Measurements from ENCODE around the gene BRIP1.

DNA sequence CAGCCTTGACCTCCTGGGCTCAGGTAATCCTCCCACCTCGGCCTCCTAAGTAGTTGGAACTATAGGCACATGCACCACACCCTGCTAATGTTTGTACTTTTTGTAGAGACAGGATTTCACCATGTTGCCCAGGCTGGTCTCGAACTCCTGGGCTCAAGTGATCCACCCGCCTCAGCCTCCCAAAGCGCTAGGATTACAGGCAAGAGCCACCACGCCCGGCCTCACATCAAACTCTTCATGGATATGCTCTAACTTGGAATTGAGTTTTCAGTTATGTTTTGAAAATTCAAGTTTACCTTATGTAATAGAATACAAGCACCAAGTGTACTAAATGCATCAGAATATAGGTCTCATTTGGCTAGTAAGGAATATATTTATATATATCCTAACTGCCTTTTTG, 119.6 kb downstream of the BRIP1 start:
- TF ChIP-seq, protein P1, sequence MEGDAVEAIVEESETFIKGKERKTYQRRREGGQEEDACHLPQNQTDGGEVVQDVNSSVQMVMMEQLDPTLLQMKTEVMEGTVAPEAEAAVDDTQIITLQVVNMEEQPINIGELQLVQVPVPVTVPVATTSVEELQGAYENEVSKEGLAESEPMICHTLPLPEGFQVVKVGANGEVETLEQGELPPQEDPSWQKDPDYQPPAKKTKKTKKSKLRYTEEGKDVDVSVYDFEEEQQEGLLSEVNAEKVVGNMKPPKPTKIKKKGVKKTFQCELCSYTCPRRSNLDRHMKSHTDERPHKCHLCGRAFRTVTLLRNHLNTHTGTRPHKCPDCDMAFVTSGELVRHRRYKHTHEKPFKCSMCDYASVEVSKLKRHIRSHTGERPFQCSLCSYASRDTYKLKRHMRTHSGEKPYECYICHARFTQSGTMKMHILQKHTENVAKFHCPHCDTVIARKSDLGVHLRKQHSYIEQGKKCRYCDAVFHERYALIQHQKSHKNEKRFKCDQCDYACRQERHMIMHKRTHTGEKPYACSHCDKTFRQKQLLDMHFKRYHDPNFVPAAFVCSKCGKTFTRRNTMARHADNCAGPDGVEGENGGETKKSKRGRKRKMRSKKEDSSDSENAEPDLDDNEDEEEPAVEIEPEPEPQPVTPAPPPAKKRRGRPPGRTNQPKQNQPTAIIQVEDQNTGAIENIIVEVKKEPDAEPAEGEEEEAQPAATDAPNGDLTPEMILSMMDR (conservative IDR thresholded peaks at IDR 0.05; ENCODE audit: low read depth, low read length): no peak
- no peak for TF ChIP-seq EZH2 (IDR thresholded peaks at IDR 0.05; ENCODE audit: borderline replicate concordance, low read depth, low read length, poor library complexity, severe bottlenecking)

Data from A673 (cell line).